Neutrophil (primary cell): ENCODE data around the gene GUSB.
"Not testable (repeated sequence)": the region's sequence is repeated elsewhere in the genome, so short reads cannot be mapped to it uniquely, and the experiment has no call there.

Source experiments
- H3K27ac ChIP-seq: fragments of 200-600 bp; sonication (generic); 2 replicates; pipeline ENCODE4 v1.5.1; 2016; ENCODE audit warnings: mild to moderate bottlenecking, moderate library complexity
- H3K27me3 ChIP-seq: fragments of 200-600 bp; sonication (generic); 2 replicates; pipeline ENCODE4 v1.6.0; 2016; ENCODE audit warnings: mild to moderate bottlenecking
- H3K36me3 ChIP-seq: fragments of 200-600 bp; sonication (generic); 2 replicates; pipeline ENCODE4 v1.5.1; 2017
- H3K4me1 ChIP-seq, 2 experiments: fragments of 200-600 bp in 1 of 2; sonication (generic) in 1 of 2; 1 replicate in 1 of 2; 2 replicates in 1 of 2; pipeline versions ENCODE4 v1.5.1 to v1.6.1; 2013 to 2016; ENCODE audit warnings: low read depth in 1 of 2, low read length in 1 of 2, mild to moderate bottlenecking in 1 of 2, moderate library complexity in 1 of 2; ENCODE audit not compliant: control insufficient read depth in 1 of 2, insufficient read depth in 1 of 2
- H3K4me3 ChIP-seq, 2 experiments: fragments of 200-600 bp in 1 of 2; sonication (generic) in 1 of 2; 1 replicate in 1 of 2; 2 replicates in 1 of 2; pipeline ENCODE4 v1.5.1; 2013 to 2016; ENCODE audit warnings: low read depth in 1 of 2, low read length in 1 of 2, mild to moderate bottlenecking in 1 of 2, moderate library complexity in 1 of 2
- H3K9me3 ChIP-seq: fragments of 200-600 bp; sonication (generic); 2 replicates; pipeline ENCODE4 v1.5.1; 2016
- CTCF ChIP-seq: fragments of 200-600 bp; sonication (generic); IDR thresholded peaks from 2 replicates; pipeline ENCODE4 v1.5.1; 2016; ENCODE audit warnings: antibody characterized with exemption

Gene GUSB

GRCh38 chr7:65953890-65954450 is 28.0 kb downstream of the GUSB start:
- Histone ChIP-seq H3K4me1 (peaks cover 4 to 11% of the 10 kb centered on the region in 2 experiments), H3K27ac (no peak overlapping the region), H3K9me3 (no peaks in the 10 kb centered on the region), H3K36me3 (peaks cover 35% of the 10 kb centered on the region), H3K4me3 (no peak overlapping the region), H3K27me3 (no peaks in the 10 kb centered on the region)
- TF ChIP-seq CTCF = no peak

GRCh38 chr7:65953001-65953720 is 28.9 kb downstream of the GUSB start:
- H3K36me3 ChIP-seq = peaks cover 27% of the 10 kb centered on the region
- H3K9me3 ChIP-seq = no peaks in the 10 kb centered on the region
- peak overlapping the region; percentile 7 for H3K27ac ChIP-seq
- no peak for TF ChIP-seq CTCF
- no peaks in the 10 kb centered on the region for H3K27me3 ChIP-seq
- peaks cover 4 to 11% of the 10 kb centered on the region in 2 experiments for H3K4me1 ChIP-seq
- no peak overlapping the region for H3K4me3 ChIP-seq

GRCh38 chr7:65951837-65952578 is 30.0 kb downstream of the GUSB start:
- H3K27ac ChIP-seq = no peak overlapping the region
- peaks cover 4 to 11% of the 10 kb centered on the region in 2 experiments for H3K4me1 ChIP-seq
- H3K36me3 ChIP-seq = peaks cover 24% of the 10 kb centered on the region
- no peak for TF ChIP-seq CTCF
- H3K9me3 ChIP-seq = no peaks in the 10 kb centered on the region
- H3K4me3 ChIP-seq = no peak overlapping the region
- H3K27me3 ChIP-seq = no peaks in the 10 kb centered on the region

GRCh38 chr7:65946904-65947303 is 35.1 kb downstream of the GUSB start:
- Histone ChIP-seq H3K4me1 (peaks cover 0 to 2% of the 10 kb centered on the region in 2 experiments), H3K27ac (no peak overlapping the region), H3K4me3 (no peak overlapping the region), H3K27me3 (no peaks in the 10 kb centered on the region), H3K36me3 (no peaks in the 10 kb centered on the region), H3K9me3 (no peaks in the 10 kb centered on the region)
- no peak for TF ChIP-seq CTCF

GRCh38 chr7:65945787-65946186 is 36.2 kb downstream of the GUSB start:
- not testable (repeated sequence) for H3K36me3 ChIP-seq, H3K27me3 ChIP-seq, H3K4me1 ChIP-seq, H3K4me3 ChIP-seq, H3K27ac ChIP-seq, H3K9me3 ChIP-seq
